Testis (tissue), 3 donors: ENCODE data around the gene LPIN1. TPM values are rescaled to one million over a fixed set of nuclear protein-coding genes. Genes with fewer than 3 reads are reported as not detected.

ENCODE experiments used
- DNase-seq: peaks from one replicate; pipeline ENCODE4 v3.0.0-alpha.2; 2019
- H3K27ac ChIP-seq, 2 donors: fragments of 200-600 bp; sonication (generic); one replicate each; pipeline ENCODE4 v1.5.1; 2019
- H3K27me3 ChIP-seq: fragments of 200-600 bp; sonication (generic); one replicate; pipeline ENCODE4 v1.5.1; 2019
- H3K36me3 ChIP-seq: fragments of 200-600 bp; sonication (generic); one replicate; pipeline ENCODE4 v1.5.1; 2017; ENCODE audit warnings: low read depth; ENCODE audit errors: missing control alignments
- H3K4me1 ChIP-seq: fragments of 200-600 bp; sonication (generic); one replicate; pipeline ENCODE4 v1.5.1; 2019
- H3K4me3 ChIP-seq, 2 donors: fragments of 200-600 bp; sonication (generic); one replicate each; pipeline ENCODE4 v1.5.1; 2017 to 2019
- H3K9me3 ChIP-seq: fragments of 200-600 bp; sonication (generic); one replicate; pipeline ENCODE4 v1.5.1; 2017
- POLR2A ChIP-seq: fragments of 450-650 bp; IDR thresholded peaks from one replicate; pipeline ENCODE4 v1.6.1; 2017; ENCODE audit warnings: antibody characterized with exemption, mild to moderate bottlenecking, moderate library complexity
- WGBS, 2 donors: methylation state at CpG; one replicate each; pipeline ENCODE4 v1.1.5; 2018; 5-methylcytosine and 5-hydroxymethylcytosine counted together
- intact Hi-C: fragments of 100-400 bp; cut with DNase I; formaldehyde crosslinking; loops from one replicate; pipeline ENCODE4 v1.15.1; 2023; ENCODE audit warnings: low total_unique reads
- polyA plus RNA-seq: library from polyadenylated mRNA; stranded (reverse); fragments of 350-450 nt; fragmentation: Illumina TruSeq; extraction: RNeasy Lipid Tissue Mini Kit (QIAGEN cat#74804); gene quantifications from one replicate; pipeline ENCODE4 v1.2.3, GENCODE V29; 2014; ENCODE audit warnings: low read depth, low replicate concordance; ENCODE audit not compliant: insufficient read depth
- total RNA-seq, 2 donors: library from RNA; depleted of rRNA; stranded (reverse); fragments of >200 nt; gene quantifications; one replicate each; pipeline ENCODE4 v1.2.3, GENCODE V29; 2016
- TF ChIP-seq, protein P1 (sequence below), 3 experiments: fragments of 450-650 bp in 2 of 3; fragments of 200-600 bp in 1 of 3; sonication (generic) in 1 of 3; IDR thresholded peaks; one replicate each; pipeline ENCODE4 v1.5.1; 2016 to 2019; ENCODE audit warnings: antibody characterized with exemption in 3 of 3, mild to moderate bottlenecking in 2 of 3, moderate library complexity in 1 of 3

The LPIN1 gene
- total and polyA plus RNA-seq, 3 donors from 2014 or later, result 90.0 to 198 (median 169) TPM

GRCh38 chr2:11802782-11803191 is 56.4 kb downstream of the LPIN1 start:
- WGBS, 2 donors, result 90 to 91% methylated on average over 11 of the region's 11 CpGs
- H3K27ac ChIP-seq, result no peak overlapping the region

GRCh38 chr2:11805024-11805423 is 58.6 kb downstream of the LPIN1 start:
- Histone ChIP-seq H3K4me1 (no peaks in the 10 kb centered on the region), H3K27me3 (no peaks in the 10 kb centered on the region), H3K27ac (no peak overlapping the region), H3K36me3 (no peaks in the 10 kb centered on the region), H3K9me3 (no peaks in the 10 kb centered on the region), H3K4me3 (no peak overlapping the region)
- DNase-seq, result no peak
- intact Hi-C loops, result no loop called here
- TF ChIP-seq, protein P1, sequence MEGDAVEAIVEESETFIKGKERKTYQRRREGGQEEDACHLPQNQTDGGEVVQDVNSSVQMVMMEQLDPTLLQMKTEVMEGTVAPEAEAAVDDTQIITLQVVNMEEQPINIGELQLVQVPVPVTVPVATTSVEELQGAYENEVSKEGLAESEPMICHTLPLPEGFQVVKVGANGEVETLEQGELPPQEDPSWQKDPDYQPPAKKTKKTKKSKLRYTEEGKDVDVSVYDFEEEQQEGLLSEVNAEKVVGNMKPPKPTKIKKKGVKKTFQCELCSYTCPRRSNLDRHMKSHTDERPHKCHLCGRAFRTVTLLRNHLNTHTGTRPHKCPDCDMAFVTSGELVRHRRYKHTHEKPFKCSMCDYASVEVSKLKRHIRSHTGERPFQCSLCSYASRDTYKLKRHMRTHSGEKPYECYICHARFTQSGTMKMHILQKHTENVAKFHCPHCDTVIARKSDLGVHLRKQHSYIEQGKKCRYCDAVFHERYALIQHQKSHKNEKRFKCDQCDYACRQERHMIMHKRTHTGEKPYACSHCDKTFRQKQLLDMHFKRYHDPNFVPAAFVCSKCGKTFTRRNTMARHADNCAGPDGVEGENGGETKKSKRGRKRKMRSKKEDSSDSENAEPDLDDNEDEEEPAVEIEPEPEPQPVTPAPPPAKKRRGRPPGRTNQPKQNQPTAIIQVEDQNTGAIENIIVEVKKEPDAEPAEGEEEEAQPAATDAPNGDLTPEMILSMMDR (IDR thresholded peaks at IDR 0.05), result no peak
- no peak for TF ChIP-seq POLR2A
- 93% methylated on average over 6 of the region's 6 CpGs for WGBS, 2 donors

More at GRCh38 chr2:11802782-11803191, 56.4 kb downstream of the LPIN1 start:
- TF ChIP-seq, protein P1 (IDR thresholded peaks at IDR 0.05), result no peak
- no peak for TF ChIP-seq POLR2A
- Histone ChIP-seq H3K4me1 (no peaks in the 10 kb centered on the region), H3K4me3 (no peak overlapping the region), H3K9me3 (no peaks in the 10 kb centered on the region), H3K27me3 (no peaks in the 10 kb centered on the region), H3K36me3 (no peaks in the 10 kb centered on the region)
- DNase-seq, result no peak
- intact Hi-C loops, result no loop called here

GRCh38 chr2:11805920-11806319 is 59.5 kb downstream of the LPIN1 start:
- no peak for DNase-seq
- TF ChIP-seq, protein P1 (IDR thresholded peaks at IDR 0.05), result no peak
- no peak for TF ChIP-seq POLR2A
- Histone ChIP-seq H3K4me1 (no peaks in the 10 kb centered on the region), H3K27me3 (no peaks in the 10 kb centered on the region), H3K27ac (no peak overlapping the region), H3K36me3 (no peaks in the 10 kb centered on the region), H3K4me3 (no peak overlapping the region), H3K9me3 (no peaks in the 10 kb centered on the region)
- intact Hi-C loops, result no loop called here
- WGBS, 2 donors, result 91 to 92% methylated on average over 5 to 6 of the region's 6 CpGs

DNA sequence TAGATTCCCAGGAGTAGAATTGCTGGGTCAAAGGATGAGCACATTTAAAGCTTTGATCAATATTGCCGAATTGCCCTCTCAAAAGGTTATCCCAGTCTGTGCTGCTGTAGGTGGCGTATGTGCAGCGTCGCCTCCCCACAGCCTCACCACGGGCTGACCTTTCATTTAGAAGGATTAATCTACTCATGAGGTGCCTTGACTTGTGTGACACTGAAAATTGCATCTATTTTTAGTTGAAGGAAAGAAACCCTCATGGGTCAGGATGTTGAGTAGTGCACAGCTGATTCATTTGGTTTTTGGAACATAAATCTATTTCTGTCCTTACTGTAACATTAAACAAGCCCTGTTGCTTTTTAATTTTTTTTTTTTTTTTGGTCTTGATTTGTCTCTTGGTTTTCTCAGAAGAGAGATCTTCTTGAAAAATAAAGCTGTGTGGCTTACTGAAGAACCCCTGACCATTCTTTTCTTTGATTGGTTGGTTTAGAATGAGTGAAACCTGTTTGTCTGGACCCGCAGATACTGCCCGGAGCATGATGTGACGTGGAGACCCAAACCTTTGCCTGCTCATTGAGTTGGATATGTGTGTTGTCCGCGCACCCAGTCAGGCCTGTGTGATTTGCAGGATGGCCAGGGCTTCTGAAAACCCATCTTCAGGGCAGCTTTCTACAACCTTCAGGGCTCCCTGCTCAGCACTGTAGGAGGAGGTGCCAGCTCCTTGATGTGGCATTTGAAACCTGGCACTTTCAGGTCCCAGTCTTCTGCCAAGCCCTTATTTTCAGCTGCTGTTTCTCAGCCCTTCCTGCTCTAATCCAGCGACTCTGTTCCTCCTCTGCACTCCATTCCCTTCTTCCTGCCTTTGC is 61.0 kb downstream of the LPIN1 start:
- no peak for TF ChIP-seq POLR2A
- TF ChIP-seq, protein P1 (IDR thresholded peaks at IDR 0.05), result no peak
- no peaks in the 10 kb centered on the region for H3K9me3 ChIP-seq
- H3K4me3 ChIP-seq, result no peak overlapping the region
- no peaks in the 10 kb centered on the region for H3K4me1 ChIP-seq
- WGBS, 2 donors, result 87 to 90% methylated on average over 11 of the region's 11 CpGs
- intact Hi-C loops, result no loop called here
- H3K27me3 ChIP-seq, result no peaks in the 10 kb centered on the region
- no peak overlapping the region for H3K27ac ChIP-seq
- no peak for DNase-seq
- H3K36me3 ChIP-seq, result no peaks in the 10 kb centered on the region

DNA sequence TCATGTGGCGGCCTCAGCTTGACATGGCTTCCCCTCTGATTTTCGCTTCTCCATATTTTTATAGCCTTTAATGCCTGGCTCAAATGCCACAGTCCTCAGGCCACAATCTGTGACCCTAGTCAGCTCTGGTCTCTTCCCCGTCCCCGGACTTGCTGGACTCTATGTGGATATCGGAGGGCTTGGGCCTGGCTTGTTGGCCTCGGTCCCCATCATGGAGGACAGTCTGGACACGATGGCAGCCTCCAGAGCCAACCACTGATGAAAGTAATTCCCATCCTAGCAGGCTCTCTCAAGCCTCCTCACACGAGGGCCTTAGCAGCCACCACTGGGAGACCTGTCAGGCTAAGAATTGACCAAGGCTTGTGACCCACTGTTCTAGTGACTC is 61.6 kb downstream of the LPIN1 start:
- TF ChIP-seq, protein P1 (IDR thresholded peaks at IDR 0.05), result no peak
- TF ChIP-seq POLR2A, result no peak
- DNase-seq, result no peak
- Histone ChIP-seq H3K27ac (no peak overlapping the region), H3K36me3 (no peaks in the 10 kb centered on the region), H3K4me3 (no peak overlapping the region), H3K9me3 (no peaks in the 10 kb centered on the region), H3K4me1 (no peaks in the 10 kb centered on the region), H3K27me3 (no peaks in the 10 kb centered on the region)
- 89 to 94% methylated on average over 8 of the region's 8 CpGs for WGBS, 2 donors
- intact Hi-C loops, result no loop called here
